Spleen (tissue), 11 donors: ENCODE measurements around the gene HPSE. TPM values are rescaled to one million over a fixed set of nuclear protein-coding genes. Genes with fewer than 3 reads are reported as not detected.

Experiments
- DNase-seq: peaks from one replicate; pipeline ENCODE4 v3.0.0-alpha.2; 2020
- H3K27ac ChIP-seq, 8 donors: fragments of 200-600 bp; sonication (generic) in 7 of 8; 1 replicate in 4 of 8; 2 replicates in 4 of 8; pipeline versions ENCODE4 v1.5.0 to v1.8.0; 2016 to 2021; ENCODE audit warnings: inconsistent platforms in 4 of 8, mild to moderate bottlenecking in 4 of 8, moderate library complexity in 1 of 8
- H3K27me3 ChIP-seq, 7 donors: fragments of 200-600 bp; sonication (generic) in 6 of 7; replicated peaks in 1 of 7; 1 replicate in 4 of 7; 2 replicates in 3 of 7; pipeline versions ENCODE4 v1.5.0 to v1.8.0; 2016 to 2021; ENCODE audit warnings: inconsistent platforms in 3 of 7, mild to moderate bottlenecking in 1 of 7
- H3K36me3 ChIP-seq, 6 donors: fragments of 200-600 bp; sonication (generic) in 5 of 6; 1 replicate in 4 of 6; 2 replicates in 2 of 6; pipeline versions ENCODE4 v1.5.0 to v1.8.0; 2016 to 2021; ENCODE audit warnings: inconsistent platforms in 2 of 6
- H3K4me1 ChIP-seq, 6 donors: fragments of 200-600 bp; sonication (generic) in 5 of 6; 1 replicate in 3 of 6; 2 replicates in 3 of 6; pipeline versions ENCODE4 v1.5.0 to v1.8.0; 2016 to 2021; ENCODE audit warnings: inconsistent platforms in 3 of 6
- H3K4me3 ChIP-seq, 8 donors: fragments of 200-600 bp; sonication (generic) in 7 of 8; 1 replicate in 4 of 8; 2 replicates in 4 of 8; pipeline versions ENCODE4 v1.5.0 to v1.8.0; 2016 to 2021; ENCODE audit warnings: inconsistent platforms in 4 of 8, mild to moderate bottlenecking in 4 of 8, moderate library complexity in 2 of 8
- H3K9me3 ChIP-seq, 8 donors: fragments of 200-600 bp; sonication (generic) in 7 of 8; 1 replicate in 4 of 8; 2 replicates in 4 of 8; pipeline versions ENCODE4 v1.5.0 to v1.8.0; 2016 to 2021; ENCODE audit warnings: inconsistent platforms in 4 of 8
- POLR2A ChIP-seq, 3 donors: fragments of 450-650 bp; IDR thresholded peaks; one replicate each; pipeline ENCODE4 v1.5.1; 2017; ENCODE audit warnings: antibody characterized with exemption in 3 of 3, mild to moderate bottlenecking in 1 of 3
- POLR2AphosphoS5 ChIP-seq, 3 donors: sonication (generic); formaldehyde crosslinking; IDR thresholded peaks; one replicate each; pipeline ENCODE4 v1.5.1; 2017; ENCODE audit warnings: antibody characterized with exemption in 3 of 3
- WGBS, 5 donors: extraction: QIAGEN DNeasy Blood & Tissue Kit in 3 of 5; methylation state at CpG; one replicate each; pipeline versions ENCODE4 v1.1.5 to v1.1.7; 2013 to 2018; 5-methylcytosine and 5-hydroxymethylcytosine counted together
- intact Hi-C: fragments of 100-400 bp; cut with DNase I; formaldehyde crosslinking; loops from one replicate; pipeline ENCODE4 v1.15.0; 2023; ENCODE audit warnings: low total_unique reads
- polyA plus RNA-seq, 3 donors: library from polyadenylated mRNA; stranded (reverse); fragments of 200-250 nt; gene quantifications; one replicate each; pipeline ENCODE4 v1.2.1, GENCODE V29; 2013
- total RNA-seq, 7 donors: library from RNA; depleted of rRNA in 3 of 7; stranded (reverse); fragments of >200 nt in 3 of 7; fragmentation: NEBNext Ultra II Directional in 4 of 7; extraction: Animal tissue kit (Norgen Biotek cat#: 25700) in 4 of 7; gene quantifications; one replicate each; pipeline versions ENCODE4 v1.1.0 to v1.2.1, GENCODE V29; 2016 to 2021
- TF ChIP-seq, protein P1 (sequence below), 11 experiments: fragments of 200-600 bp in 7 of 11; fragments of 450-650 bp in 4 of 11; sonication (generic) in 4 of 11; IDR thresholded peaks in 8 of 11; conservative IDR thresholded peaks in 3 of 11; 1 replicate in 7 of 11; 2 replicates in 4 of 11; pipeline versions ENCODE4 v1.4.0 to v1.8.0; 2016 to 2021; ENCODE audit warnings: antibody characterized with exemption in 11 of 11, inconsistent platforms in 4 of 11, mild to moderate bottlenecking in 1 of 11
- donor health status: healthy with polysubstance abuse.
- donor health status: DM: no; HTN: no; CAD: no; lungs with moderate emphysema.
- donor health status: DM: no; HTN: no; CAD: no.
- donor health status: Bipolar disorder and iron deficiency.
- donor health status: healthy.
- donor health status: DM: no; HTN: no; CAD: no.
- donor health status: DM: yes; HTN: yes; CAD: no.

The HPSE gene
- total and polyA plus RNA-seq, 10 donors = 1.3 to 24.6 (median 12.7) TPM

- Histone ChIP-seq H3K9me3 (no peaks in the 10 kb centered on the region), H3K27ac (no peak overlapping the region), H3K4me1 (no peaks in the 10 kb centered on the region), H3K4me3 (no peak overlapping the region), H3K36me3 (no peaks in the 10 kb centered on the region), H3K27me3 (no peaks in the 10 kb centered on the region)
- intact Hi-C loops = no loop called here
- no peak for DNase-seq
- TF ChIP-seq, protein P1, sequence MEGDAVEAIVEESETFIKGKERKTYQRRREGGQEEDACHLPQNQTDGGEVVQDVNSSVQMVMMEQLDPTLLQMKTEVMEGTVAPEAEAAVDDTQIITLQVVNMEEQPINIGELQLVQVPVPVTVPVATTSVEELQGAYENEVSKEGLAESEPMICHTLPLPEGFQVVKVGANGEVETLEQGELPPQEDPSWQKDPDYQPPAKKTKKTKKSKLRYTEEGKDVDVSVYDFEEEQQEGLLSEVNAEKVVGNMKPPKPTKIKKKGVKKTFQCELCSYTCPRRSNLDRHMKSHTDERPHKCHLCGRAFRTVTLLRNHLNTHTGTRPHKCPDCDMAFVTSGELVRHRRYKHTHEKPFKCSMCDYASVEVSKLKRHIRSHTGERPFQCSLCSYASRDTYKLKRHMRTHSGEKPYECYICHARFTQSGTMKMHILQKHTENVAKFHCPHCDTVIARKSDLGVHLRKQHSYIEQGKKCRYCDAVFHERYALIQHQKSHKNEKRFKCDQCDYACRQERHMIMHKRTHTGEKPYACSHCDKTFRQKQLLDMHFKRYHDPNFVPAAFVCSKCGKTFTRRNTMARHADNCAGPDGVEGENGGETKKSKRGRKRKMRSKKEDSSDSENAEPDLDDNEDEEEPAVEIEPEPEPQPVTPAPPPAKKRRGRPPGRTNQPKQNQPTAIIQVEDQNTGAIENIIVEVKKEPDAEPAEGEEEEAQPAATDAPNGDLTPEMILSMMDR (IDR thresholded peaks at IDR 0.05 in 8 of 11, conservative IDR thresholded peaks at IDR 0.05 in 3 of 11) = no peak
- TF ChIP-seq POLR2AphosphoS5 (IDR thresholded peaks at IDR 0.05) (no peak), POLR2A (IDR thresholded peaks at IDR 0.05) (no peak)
- WGBS, 5 donors = 85 to 90% (median 88%) methylated on average over 7 of the region's 7 CpGs
Observed at GRCh38 chr4:83361416-83362103, 26.9 kb upstream of the HPSE start.

DNA sequence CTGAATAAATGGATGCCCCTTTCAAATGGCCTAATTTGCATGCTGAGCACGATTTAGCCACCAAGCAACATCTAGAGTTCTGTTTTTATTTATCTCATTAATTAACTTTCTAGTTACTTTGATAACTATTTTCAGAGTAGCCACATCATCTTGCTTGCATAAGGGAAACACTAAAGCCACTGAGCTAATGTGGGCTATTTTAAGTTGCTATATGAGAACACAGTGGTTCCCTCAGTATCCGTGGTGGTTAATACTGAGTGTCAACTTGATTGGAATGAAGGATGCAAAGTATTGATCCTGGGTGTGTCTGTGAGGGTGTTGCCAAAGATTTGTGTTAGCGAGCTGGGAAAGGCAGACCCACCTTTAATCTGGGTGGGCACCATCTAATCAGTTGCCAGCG is 25.4 kb upstream of the HPSE start:
- Histone ChIP-seq H3K4me3 (no peak overlapping the region), H3K36me3 (no peaks in the 10 kb centered on the region), H3K27me3 (no peaks in the 10 kb centered on the region), H3K27ac (no peak overlapping the region), H3K9me3 (no peaks in the 10 kb centered on the region), H3K4me1 (no peaks in the 10 kb centered on the region)
- no peak for TF ChIP-seq POLR2AphosphoS5 (IDR thresholded peaks at IDR 0.05)
- TF ChIP-seq, protein P1 (IDR thresholded peaks at IDR 0.05 in 8 of 11, conservative IDR thresholded peaks at IDR 0.05 in 3 of 11) = no peak
- TF ChIP-seq POLR2A (IDR thresholded peaks at IDR 0.05) = no peak
- no peak for DNase-seq
- intact Hi-C loops = no loop called here
- 82 to 92% (median 86%) methylated on average over 4 of the region's 4 CpGs for WGBS, 5 donors

DNA sequence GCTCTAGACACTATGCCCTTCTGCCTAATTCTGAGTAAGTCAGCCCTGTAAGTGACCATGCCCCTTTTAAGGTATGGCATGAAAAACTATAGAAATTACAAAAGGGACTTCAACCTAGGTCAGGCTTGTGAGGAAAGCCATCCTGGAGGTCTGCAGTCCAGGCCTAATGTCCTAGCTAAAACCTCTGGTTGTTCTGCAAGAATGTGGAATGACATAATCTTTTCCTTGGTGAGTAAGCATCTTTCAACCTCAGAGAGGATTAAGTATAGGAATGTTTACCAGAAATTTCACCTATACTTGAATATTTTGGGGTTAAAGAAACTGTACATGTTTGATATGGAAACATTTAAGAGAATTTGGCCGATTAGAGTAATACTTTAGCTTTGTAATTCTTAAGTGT is 23.8 kb upstream of the HPSE start:
- no peak for DNase-seq
- intact Hi-C loops = no loop called here
- TF ChIP-seq, protein P1 (IDR thresholded peaks at IDR 0.05 in 8 of 11, conservative IDR thresholded peaks at IDR 0.05 in 3 of 11) = no peak
- TF ChIP-seq POLR2AphosphoS5 (IDR thresholded peaks at IDR 0.05) = no peak
- TF ChIP-seq POLR2A (IDR thresholded peaks at IDR 0.05) = no peak
- Histone ChIP-seq H3K27me3 (no peaks in the 10 kb centered on the region), H3K36me3 (no peaks in the 10 kb centered on the region), H3K9me3 (peaks cover 0 to 7% (median 5%) of the 10 kb centered on the region in 8 donors), H3K4me1 (no peaks in the 10 kb centered on the region), H3K4me3 (no peak overlapping the region), H3K27ac (no peak overlapping the region)
- WGBS, 5 donors = 73 to 87% (median 84%) methylated on average over 1 of the region's 1 CpG

GRCh38 chr4:83356899-83357661 is 22.4 kb upstream of the HPSE start:
- Histone ChIP-seq H3K9me3 (peaks cover 0 to 10% (median 7%) of the 10 kb centered on the region in 8 donors), H3K36me3 (no peaks in the 10 kb centered on the region), H3K4me1 (no peaks in the 10 kb centered on the region), H3K27ac (peak overlapping the region in 2 of 8 donors; percentile 31 to 48), H3K27me3 (no peaks in the 10 kb centered on the region), H3K4me3 (no peak overlapping the region)
- TF ChIP-seq, protein P1 (IDR thresholded peaks at IDR 0.05 in 8 of 11, conservative IDR thresholded peaks at IDR 0.05 in 3 of 11) = no peak
- TF ChIP-seq POLR2A (IDR thresholded peaks at IDR 0.05) (no peak), POLR2AphosphoS5 (IDR thresholded peaks at IDR 0.05) (no peak)
- WGBS, 5 donors = 56 to 72% (median 70%) methylated on average over 4 of the region's 4 CpGs
- intact Hi-C loops = no loop called here
- no peak for DNase-seq
